ENCODE results near the gene NCR1.
"Not testable (repeated sequence)": the region's sequence is repeated elsewhere in the genome, so short reads cannot be mapped to it uniquely, and the experiment has no call there.

NCR1 gene

GRCh38 chr19:54905803-54906511 is at the start of gene NCR1:
Gene NCR1, plus strand, starts transcription at chr19:54906148. Its CDS starts 40 bp downstream, at chr19:54906188.
- POLR2A ChIA-PET, result no interaction called here
- CTCF ChIA-PET, result interaction anchor here (1.0 to 1.3 kb wide), 2 partner anchors 26 to 231 kb away, joined by 3 read pairs; no protein-coding TSS in a partner anchor
- DNase-seq (ENCODE audit: extremely low spot score), result no peak
- TF ChIP-seq CTCF (IDR thresholded peaks at IDR 0.05; ENCODE audit: control extremely low read depth, extremely low read depth, low read depth, missing control alignments), result no peak

- CTCF ChIA-PET; POLR2A ChIA-PET; DNase-seq (ENCODE audit: extremely low spot score): not testable (repeated sequence)
Measured at GRCh38 chr19:54858476-54858875, 47.5 kb upstream of the NCR1 start.

- DNase-seq (ENCODE audit: extremely low spot score); CTCF ChIA-PET; POLR2A ChIA-PET: not testable (repeated sequence)
Measured at GRCh38 chr19:54859421-54859820, 46.5 kb upstream of the NCR1 start.

- DNase-seq (ENCODE audit: extremely low spot score); CTCF ChIA-PET; POLR2A ChIA-PET: not testable (repeated sequence)
Measured at GRCh38 chr19:54863459-54863858, 42.5 kb upstream of the NCR1 start.

GRCh38 chr19:54871696-54872095 is 34.3 kb upstream of the NCR1 start:
- POLR2A ChIA-PET, result no interaction called here

GRCh38 chr19:54873990-54874389 is 32.0 kb upstream of the NCR1 start, which contains the start of gene FCAR:
Gene FCAR, plus strand, starts transcription at chr19:54874235. Its CDS starts 55 bp downstream, at chr19:54874290.
- CTCF ChIA-PET, result interaction anchor here (1.0 kb wide), 1 partner anchor 62 kb away, joined by 3 read pairs; no protein-coding TSS in a partner anchor
- no peak for DNase-seq (ENCODE audit: extremely low spot score)
- no peak for TF ChIP-seq CTCF (IDR thresholded peaks at IDR 0.05; ENCODE audit: control extremely low read depth, extremely low read depth, low read depth, missing control alignments)
- POLR2A ChIA-PET, result no interaction called here

More at GRCh38 chr19:54871696-54872095, 34.3 kb upstream of the NCR1 start:
- CTCF ChIA-PET, result no interaction called here
- TF ChIP-seq CTCF (IDR thresholded peaks at IDR 0.05; ENCODE audit: control extremely low read depth, extremely low read depth, low read depth, missing control alignments), result no peak
- no peak for DNase-seq (ENCODE audit: extremely low spot score)

GRCh38 chr19:54875506-54875905 is 30.4 kb upstream of the NCR1 start:
- TF ChIP-seq CTCF (IDR thresholded peaks at IDR 0.05; ENCODE audit: control extremely low read depth, extremely low read depth, low read depth, missing control alignments), result no peak
- POLR2A ChIA-PET, result no interaction called here
- CTCF ChIA-PET, result interaction anchor here (1.6 kb wide), 1 partner anchor 12 kb away, joined by 3 read pairs; no protein-coding TSS in a partner anchor
- DNase-seq (ENCODE audit: extremely low spot score), result no peak

GRCh38 chr19:54877471-54877870 is 28.5 kb upstream of the NCR1 start:
- POLR2A ChIA-PET, result no interaction called here
- CTCF ChIA-PET, result interaction anchor here (1.0 to 1.6 kb wide), 2 partner anchors 225 to 255 kb away, joined by 3 to 4 read pairs; no protein-coding TSS in a partner anchor
- DNase-seq (ENCODE audit: extremely low spot score), result no peak
- no peak for TF ChIP-seq CTCF (IDR thresholded peaks at IDR 0.05; ENCODE audit: control extremely low read depth, extremely low read depth, low read depth, missing control alignments)

Data from GM10248 (cell line).